NCI-H69 (cell line): ENCODE data around the gene VWCE.

Source experiments
- DNase-seq: peaks from one replicate; lab custom pipeline; 2025; lab: John Stamatoyannopoulos, UW

VWCE gene

DNA sequence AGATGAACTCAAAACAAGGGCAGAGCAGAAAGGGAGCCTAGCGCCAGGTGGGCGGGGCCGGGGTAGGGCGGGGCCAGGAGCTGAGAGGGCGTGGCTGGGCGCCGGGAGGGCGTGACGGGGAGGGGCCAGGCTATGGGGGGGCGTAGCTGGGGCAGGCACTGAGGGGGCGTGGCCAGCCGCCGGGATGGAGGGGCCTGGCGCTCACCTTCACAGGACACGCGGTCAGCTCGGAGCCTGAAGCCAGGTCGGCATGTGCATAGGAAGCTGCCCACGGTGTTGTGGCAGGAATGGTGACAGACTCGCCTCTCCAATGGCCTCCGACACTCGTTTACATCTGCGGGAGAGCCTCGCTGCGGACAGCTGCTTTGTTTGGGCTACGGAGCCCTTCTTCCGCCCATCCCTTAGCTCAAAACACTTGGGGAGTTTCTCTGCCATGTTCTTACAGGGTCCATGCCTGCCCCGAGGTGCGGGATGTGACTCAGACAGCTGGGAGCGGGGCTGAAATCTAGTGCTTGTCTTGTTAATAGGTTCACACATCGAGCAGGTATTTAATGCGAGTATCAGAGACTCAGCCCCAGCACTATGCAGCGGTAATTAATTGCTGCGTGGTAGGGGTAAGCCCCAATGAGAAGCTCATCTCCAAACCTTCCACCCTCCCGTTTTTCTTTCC is 13.4 kb downstream of the VWCE start:
- DNase-seq = peak; percentile 47

DNA sequence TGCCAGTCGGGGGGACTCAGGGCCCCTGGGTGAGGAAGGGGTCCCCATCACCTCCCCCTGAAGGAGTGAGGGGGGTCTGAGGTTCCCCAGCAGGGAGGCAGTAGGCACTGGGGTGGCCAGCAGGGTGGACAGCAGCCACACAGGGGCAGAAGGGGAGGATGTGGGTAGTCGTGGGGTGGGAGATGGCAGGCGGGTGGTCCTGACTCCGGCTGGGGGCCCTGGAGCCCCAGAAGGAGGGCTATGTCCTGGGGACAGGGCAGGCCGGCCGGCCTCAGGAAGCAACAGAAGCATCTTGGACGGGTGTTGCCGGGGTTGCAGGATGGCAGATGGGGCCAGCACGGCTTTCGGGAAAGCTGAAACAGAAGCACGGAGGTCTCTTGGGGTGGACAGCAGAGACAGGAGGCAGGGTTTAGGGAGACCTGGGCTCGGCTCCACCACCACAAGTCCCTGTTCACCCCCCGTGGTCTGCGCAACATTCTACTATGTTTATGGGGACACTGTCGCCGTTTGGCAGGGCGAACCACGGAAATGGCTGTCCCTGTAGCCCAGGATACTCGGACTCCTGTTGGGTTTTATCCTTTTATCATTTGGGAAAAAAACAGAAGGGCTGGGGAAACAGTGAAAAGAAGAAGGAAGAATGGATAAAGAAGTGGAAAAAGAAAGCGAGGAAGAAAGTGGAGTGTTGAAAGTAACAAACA is 14.1 kb downstream of the VWCE start:
- no peak for DNase-seq

DNA sequence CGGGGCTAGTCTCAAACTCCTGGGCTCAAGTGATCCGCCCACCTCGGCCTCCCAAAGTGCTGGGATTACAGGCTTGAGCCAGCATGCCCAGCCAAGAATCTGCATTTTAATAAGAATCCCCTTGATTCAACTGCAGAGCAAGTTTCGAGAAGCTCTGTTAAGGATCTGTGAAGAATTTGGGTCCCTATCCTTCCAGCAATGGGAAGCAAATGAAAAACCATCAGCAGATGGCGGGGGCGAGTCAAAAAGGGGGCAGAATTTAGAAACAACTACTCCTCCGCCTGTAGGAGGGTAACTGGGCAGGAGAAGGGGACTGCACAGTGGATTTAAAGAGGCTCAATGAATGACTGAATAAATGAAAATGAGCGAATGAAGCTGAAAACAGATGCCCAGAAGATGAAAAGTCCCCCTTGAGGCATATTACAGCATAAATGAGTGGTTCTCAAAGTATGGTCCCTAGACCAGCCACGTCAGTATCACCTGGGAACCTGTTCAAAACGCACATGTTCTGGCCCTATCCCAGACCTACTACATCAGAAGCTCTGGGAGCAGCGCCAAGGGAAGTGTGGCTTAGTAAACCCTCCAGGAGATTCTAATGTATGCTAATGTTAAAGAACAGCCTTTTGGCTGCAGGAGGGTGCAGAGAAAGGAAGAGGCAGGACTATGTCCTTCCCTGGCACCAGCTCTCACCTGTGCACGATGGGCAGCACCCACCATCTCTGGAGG is 15.0 kb downstream of the VWCE start:
- peak; percentile 17 for DNase-seq

DNA sequence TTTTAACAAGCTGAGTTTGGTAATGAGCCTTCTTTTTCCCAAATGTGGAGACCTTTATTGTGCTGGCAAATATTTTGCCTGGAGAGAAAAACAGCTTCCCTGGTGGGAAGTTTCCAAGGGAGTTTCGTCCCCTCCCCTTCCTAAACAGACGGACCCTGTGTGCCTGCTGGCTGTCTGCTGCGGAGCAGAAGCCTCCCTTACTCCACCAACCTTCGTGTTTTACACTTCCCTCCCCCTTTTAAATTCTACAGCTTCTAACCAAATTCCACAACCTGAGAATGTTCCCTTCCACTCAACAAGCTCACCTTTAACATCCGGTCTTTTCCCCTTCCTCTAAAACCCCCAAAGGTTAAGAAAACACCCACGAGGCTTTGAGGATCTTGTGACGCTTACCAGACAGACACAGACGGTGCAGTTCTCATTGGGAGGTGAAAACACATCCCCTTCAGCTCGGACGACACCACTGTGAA is 17.1 kb downstream of the VWCE start:
- DNase-seq = peak; percentile 28

DNA sequence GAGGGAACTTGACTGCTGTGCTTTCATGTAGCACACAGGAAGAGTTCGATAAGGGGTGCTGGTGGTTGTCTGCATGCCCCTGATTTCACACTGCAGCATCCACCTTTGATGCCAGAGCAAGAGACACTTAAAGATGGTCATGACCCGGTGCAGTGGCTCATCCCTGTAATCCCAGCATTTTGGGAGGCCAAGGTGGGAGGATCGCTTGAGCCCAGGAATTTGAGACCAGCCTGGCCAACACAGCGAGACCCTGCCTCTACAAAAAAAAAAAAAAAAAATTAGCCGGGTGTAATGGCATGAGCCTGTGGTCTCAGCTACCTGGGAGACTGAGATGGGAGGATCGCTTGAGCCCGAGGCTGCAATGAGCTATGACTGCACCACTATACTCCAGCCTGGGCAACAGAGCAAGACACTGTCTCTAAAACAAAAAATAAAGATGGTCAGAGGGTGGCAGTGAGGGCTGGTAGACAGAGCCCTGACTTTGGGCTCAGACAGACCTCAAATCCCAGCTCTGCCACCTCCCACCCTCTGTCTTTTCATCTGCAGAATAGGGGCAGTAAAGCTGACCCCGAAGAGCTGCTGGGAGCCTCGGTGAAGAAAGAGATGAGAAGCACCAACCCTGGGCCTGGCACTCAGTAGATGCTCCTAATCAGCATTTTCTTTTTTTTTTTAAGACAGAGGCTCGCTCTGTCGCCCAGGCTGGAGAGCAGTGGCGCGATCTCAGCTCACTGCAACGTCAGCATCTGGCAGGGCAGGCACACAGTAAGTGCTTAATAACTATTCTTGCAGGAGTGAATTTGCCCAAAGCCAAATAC is 17.7 kb downstream of the VWCE start:
- DNase-seq = no peak

DNA sequence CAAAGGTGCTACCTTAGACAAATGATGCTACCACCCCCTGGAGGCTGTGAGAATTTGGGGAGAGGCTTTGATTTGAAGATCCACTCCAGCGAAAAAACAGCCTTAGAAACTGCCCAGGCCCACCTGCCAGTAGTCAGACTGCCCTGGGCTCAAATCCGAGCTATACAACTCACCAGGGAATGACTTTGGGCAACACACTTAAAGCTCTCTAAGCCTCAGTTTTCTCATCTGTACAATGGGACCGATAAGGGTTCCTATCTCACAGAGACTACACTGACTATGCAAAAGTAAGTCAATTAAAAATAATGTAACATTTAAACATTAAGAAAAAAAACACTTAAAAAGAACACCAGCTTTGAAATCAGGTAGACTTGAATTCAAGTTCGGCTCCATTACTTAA is 19.9 kb downstream of the VWCE start:
- no peak for DNase-seq

DNA sequence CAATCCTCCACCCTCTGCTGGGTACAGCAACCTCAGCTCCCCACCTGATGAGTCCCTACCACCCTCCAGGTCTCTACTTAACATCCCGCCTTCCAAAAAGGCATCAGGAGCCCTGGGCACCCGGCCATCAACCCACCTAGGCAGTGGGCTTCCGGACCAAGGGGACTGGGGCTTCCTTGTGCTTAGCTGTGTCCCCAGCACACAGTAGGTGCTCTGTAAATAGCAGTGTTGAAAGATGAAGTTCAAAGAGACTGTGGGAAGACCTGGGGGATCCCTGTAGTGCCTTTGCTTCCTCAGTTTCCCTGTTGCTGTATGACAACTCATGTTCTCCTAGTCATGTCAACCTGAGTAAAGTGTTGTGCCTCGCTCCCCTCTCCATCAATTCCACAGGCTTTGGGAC is 21.0 kb downstream of the VWCE start:
- no peak for DNase-seq

DNA sequence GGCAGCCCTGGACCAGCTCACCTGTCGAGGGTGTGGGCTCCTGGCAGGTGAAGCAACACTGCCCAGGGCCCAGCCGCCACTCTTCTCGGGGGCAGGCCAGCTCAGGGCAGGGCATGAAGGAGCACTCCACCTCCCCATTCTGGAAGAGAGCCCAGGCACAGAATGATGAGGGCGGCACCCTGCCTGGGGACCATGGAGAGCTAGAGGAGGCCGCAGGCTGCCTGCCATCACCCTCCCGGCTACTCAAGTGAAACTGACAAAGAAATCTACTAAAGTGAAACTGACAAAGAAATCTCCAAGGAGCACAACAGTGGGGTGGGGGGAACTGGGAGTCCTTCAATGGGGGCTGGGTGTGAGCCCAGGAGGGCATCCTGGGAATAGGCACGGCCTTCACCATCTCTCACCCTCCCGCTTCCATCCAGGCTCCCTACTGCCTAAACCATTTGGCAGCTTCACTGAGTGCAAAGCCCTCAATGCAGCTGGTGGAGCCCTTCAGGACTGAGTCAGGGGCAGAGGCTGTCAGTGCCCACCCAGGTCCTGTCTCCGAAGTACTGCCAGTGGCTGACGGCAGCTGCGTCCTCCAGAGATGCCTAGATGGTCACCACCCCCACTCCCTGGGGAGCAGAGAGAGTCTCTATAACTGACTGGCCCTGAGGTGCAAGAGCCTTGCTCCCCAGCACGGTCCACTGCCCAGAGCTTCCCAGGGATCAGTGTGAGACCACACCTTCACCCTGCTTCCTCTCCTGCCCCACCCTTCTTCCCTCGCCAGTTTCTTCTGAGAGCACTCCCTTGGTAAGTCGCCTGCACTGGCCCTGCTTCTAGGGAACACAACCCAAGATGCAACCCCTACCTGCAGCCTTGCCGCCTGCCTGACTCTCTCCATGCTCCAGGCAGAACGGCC is 21.7 kb downstream of the VWCE start:
- peak; percentile 27 for DNase-seq

DNA sequence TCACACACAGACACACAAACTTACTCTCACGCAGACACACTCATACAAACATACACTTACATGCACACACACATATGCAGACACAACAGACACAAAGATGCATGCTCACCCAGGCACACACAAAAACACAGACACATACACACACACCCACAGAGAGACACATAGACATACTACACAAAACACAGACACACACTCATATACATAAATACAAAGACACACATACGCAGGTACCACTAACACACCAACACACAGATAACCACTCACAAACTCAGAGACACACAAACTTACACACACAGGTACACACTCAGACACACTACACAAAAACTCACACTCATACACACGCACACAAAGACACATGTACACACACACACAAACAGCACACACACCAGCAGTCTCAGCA is 22.4 kb downstream of the VWCE start:
- no peak for DNase-seq

DNA sequence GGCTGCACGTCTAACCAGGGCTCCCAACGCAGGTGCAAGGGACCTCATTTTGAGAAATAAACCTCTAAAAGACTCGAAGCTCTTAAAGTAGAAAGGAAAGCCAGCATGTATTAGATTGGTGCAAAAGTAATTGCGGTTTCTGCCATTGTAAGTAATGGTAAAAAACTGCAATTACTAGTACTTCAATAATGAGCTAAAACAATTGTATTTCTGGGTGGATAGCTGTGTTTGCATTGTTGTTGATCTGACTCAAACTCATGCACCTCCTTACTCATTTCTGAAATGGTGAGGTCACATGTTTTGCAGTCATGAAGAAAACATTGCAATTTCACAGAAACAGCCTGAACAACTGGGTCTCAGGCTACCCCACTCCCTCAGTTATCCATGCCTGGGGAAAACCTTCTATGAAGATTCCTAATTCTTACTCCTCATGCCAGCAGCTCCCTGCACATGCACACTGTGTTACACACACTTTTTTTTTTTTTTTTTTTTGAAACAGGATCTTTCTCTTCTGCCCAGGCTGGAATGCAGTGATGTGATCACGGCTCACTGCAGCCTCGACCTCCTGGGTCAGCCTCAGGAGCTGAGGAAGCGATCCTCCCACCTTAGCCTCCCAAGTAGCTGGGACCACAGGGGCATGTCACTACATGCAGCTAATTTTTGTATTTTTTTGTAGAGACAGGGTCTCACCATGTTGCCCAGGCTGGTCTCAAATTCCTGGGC is 24.6 kb downstream of the VWCE start:
- DNase-seq = no peak

DNA sequence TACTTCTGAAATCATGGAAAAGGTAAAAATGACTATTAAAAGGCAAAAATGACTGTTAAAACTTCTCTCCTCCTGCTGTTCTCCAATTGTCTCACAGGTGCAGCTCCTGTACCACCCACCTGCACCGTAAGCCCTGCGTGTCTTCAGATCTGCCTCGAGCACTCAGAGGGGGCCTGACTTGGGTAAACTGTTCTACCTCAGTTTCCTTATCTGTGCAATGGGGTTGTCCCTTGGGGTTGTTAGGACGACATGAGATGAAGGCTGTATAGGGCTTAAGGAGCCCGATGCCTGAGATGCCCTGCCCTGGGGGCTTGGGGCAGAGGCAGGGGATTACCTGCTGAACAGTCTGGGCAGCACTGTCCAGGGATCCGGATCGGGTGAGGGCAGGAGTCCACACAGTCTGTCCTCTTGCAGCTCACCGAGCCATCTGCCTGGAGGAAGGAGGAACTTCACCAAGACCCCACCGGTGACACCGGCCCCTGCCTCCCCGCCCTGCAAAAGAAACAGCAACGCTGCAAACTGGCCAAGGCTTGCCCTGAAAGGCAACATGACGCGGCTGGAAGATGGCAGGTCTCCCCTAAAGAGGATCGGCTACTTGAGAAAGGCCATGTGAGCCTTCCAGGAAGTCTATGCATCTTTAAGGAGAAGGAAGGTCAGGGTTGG is 26.4 kb downstream of the VWCE start:
- no peak for DNase-seq

DNA sequence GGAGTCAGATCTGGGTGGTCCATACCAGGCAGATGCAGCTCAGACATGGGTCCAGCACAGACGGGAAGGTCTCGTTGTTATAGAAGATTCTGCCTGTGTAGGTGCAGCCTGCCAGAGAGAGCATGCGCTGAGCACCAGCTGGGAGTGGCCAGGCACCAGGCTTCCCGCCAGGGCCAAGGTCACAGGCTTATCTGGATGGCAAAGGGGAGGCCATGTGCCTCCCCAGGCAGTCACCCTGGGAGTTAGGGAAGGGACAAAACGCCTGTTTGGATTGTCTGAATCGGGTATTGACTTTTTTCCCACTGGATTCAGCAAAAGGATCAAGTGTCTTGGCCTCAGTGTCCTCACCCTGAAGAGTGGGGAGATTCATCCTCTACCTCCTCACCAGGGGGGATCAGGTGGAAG is 27.7 kb downstream of the VWCE start:
- DNase-seq = no peak

DNA sequence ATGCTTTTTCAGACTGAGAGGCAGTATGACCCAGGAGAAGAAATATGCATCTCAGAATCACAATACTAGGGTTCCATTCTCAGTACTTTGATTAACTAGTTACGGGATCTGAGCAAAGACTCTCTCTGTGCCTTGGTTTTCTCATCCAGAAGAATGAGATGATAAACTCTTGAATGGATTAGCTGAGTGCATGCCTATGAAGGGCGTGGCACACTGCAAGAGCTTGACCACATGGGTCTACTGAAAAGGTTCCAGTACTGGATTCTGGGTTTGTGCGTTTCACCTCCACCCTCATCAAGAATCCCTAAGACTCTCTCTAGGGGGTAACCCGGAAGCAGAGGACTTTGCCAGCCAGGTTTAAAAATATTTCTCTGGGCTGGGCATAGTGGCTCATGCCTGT is 28.5 kb downstream of the VWCE start:
- no peak for DNase-seq

DNA sequence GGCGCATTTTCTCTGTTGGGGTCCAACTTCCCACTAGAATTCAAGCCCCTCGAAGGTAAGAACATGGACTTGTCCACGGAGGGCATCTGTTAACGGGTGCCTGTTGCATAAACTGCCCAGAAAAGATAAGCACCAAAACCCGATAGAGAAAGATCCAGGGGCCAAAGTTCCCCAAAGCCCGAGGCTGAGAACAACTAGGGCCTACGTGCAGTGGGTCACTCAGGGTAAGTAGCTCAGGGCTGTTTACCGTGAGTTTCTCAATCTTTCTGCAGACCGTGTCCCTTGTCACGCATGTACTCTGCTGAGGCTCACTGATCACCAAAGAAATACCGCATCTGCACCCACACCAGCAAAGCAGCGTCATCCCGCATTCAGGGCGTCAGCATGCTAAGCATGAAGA is 29.8 kb downstream of the VWCE start:
- DNase-seq = no peak

DNA sequence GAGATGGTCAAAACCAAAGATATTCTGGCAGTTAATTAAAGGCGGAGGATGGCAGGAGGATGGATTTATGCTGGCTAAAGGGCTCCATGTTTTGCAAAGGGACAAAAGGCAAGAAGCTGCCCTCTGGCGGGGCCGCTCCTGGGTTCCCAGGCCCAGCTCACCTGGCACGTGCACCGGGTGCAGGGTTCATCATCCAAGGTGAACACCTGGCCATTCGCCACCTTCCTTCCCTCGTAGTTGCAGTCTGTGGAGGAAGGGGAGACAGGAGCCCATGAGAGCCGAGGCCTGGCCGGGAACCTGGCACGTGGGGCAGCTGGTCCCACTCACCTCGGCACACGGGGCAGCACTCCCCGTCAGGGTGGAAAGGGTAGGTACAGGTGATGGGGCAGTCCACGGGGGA is 30.3 kb downstream of the VWCE start:
- DNase-seq = no peak

DNA sequence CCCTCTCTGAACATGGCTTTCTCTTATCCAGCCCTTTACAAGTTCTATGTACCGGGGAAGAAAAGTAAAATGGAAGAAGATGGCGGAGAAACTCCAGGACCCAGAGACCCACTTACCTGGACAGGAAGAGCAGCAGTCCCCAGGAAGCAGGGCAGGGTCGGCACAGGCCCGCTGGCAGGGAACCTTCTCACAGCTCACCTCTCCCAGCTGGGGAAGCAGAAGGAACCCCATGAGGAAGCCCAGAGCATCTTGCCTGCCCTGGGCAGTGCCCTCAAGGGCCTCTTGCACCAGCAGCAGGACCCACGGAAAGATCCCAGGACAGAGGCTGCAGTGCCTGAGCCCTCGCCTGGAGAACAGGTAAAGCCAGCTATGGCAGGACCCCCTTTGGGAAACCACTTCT is 30.7 kb downstream of the VWCE start:
- DNase-seq = no peak

DNA sequence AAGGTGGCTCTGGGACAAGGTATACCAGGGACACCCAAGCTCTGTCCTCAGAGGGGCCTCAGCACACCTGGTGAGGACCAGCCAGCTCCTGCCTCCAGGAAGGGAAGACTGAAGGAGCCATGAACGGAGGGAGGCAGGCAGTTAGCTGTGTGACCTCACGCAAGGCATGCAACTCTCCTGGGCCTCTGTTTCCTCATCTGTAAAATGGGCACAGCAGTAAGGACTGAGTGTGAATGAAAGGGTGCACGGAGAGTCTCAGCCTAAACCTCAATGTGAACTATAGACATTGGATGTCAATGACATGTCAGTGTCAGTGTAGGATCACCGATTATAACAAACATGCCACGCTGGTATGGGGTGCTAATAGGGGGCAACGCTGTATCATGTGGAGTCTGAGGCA is 35.8 kb downstream of the VWCE start:
- DNase-seq = no peak

DNA sequence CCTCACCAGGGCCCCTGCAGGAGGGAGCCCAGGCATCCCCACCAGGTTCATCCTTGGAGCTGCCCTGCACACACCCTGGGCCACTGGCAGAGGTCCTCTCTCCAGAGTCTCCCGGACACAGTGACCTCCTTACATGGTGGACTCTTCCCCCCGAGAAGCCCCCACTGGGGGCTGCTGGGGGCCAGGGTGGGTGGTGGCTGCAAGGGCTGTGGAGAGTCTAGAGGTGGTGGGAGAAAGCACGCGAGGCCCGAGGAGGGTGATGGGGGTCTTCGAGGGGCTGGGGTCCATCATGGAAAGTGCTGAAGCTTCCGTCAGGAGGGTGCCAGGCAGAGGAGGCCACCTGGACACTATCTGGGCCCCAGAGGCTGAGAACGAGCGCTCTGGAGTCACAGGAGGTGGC is 36.6 kb downstream of the VWCE start:
- no peak for DNase-seq

DNA sequence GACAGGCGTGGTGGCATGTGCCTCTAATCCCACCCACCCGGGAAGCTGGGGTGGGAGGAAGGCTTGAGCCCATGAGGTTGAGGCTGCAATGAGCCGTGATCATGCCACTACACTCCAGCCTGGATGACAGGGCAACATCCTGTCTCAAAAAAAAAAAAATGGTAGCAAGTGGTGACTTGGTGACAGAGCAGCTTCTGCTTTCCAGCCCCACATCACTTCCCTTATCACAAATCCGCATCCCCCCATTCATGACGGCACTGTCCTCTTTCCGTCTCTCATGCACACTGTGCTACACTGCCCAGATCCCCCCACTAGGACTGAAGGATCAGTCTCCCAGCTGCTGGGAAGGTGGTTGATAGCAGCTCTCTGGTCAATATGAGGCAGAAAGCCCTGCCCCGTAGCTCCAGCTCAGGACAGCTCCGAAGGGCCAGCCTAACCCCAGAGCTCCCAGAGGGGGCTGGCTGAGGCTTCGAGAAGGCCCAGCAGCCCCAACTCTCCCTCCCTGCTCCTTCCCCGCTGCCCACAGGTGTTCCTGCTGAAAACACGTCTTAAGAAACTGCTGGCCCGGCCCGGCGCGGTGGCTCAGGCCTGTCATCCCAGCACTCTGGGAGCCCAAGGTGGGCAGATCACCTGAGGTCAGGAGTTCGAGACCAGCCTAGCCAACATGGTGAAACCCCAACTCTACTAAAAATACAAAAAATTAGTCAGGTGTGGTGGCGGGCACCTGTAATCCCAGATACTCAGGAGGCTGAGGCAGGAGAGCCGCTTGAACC is 38.2 kb downstream of the VWCE start:
- no peak for DNase-seq
